Fibroblast of villous mesenchyme (primary cell): Measurements from ENCODE around the gene CMIP. TPM values are rescaled to one million over a fixed set of nuclear protein-coding genes. Genes with fewer than 3 reads are reported as not detected.

Source experiments
- DNase-seq: peaks from one replicate; pipeline ENCODE4 v3.0.0-alpha.2; 2010; ENCODE audit warnings: low read depth
- H3K4me3 ChIP-seq: 2 replicates; pipeline ENCODE4 v1.5.1; 2011; ENCODE audit warnings: low read depth, mild to moderate bottlenecking, low read length
- CTCF ChIP-seq: IDR thresholded peaks from 2 replicates; pipeline ENCODE4 v1.5.1; 2012; ENCODE audit warnings: low read depth, mild to moderate bottlenecking, low read length; ENCODE audit not compliant: insufficient read depth
- total RNA-seq: library from RNA; depleted of rRNA; stranded (reverse); fragments of >200 nt; gene quantifications from 2 replicates; pipeline ENCODE4 v1.2.3, GENCODE V29; 2012

Gene CMIP
- total RNA-seq, 1 donor = 7.8 TPM

GRCh38 chr16:81610144-81610842, 165.7 kb downstream of the CMIP start:
- H3K4me3 ChIP-seq = no peak overlapping the region
- peak; percentile 54 for DNase-seq
- TF ChIP-seq CTCF = no peak

GRCh38 chr16:81610936-81611335, 166.3 kb downstream of the CMIP start:
- H3K4me3 ChIP-seq = no peak overlapping the region
- TF ChIP-seq CTCF = no peak
- DNase-seq = no peak

GRCh38 chr16:81611721-81612120, 167.1 kb downstream of the CMIP start:
- no peak for DNase-seq
- no peak for TF ChIP-seq CTCF
- no peak overlapping the region for H3K4me3 ChIP-seq

- no peak for DNase-seq
- TF ChIP-seq CTCF = no peak
Observed at GRCh38 chr16:81612351-81613163, 167.9 kb downstream of the CMIP start.

GRCh38 chr16:81614171-81614570, 169.6 kb downstream of the CMIP start:
- no peak overlapping the region for H3K4me3 ChIP-seq
- DNase-seq = no peak
- no peak for TF ChIP-seq CTCF

More at GRCh38 chr16:81612351-81613163, 167.9 kb downstream of the CMIP start:
- H3K4me3 ChIP-seq = no peak overlapping the region

- no peak overlapping the region for H3K4me3 ChIP-seq
- TF ChIP-seq CTCF = no peak
- no peak for DNase-seq
Observed at GRCh38 chr16:81614654-81615359, 170.2 kb downstream of the CMIP start.
